ENCODE results near the gene CTDSPL.

Gene CTDSPL

DNA sequence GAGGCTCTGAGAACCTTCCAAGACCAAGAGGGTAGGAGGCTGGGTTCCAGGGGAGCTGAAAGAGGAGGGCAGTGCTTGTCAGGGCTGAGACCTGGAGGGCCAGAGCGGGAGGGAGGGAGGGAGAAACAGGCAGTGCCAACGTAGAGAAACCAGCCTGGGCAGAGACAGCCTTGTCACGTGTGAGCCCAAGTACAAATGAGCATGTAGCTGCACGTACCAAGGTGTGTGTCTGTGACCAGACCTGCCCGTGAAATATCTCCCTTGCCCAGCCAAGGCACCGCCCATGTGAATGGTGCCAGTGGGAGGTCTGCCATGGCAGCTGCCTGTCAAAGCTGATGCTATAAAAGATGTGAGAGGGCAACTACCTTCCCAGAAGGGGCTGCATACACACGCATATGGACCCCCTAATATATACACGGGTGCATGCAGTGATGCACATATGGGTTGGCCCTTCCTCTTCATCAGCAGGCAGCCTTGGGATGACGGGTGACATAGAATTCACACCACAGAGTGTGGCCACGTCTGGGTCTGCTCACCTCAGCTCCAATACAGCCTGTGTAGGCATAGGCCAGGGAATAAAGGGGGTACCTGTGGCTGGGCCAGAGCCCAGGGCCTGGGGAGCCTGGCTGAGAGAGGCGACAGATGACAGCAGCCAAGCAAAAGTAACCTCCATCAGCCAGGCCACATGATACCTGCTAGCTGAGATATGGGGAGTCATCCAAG, 7.8 kb upstream of the CTDSPL start:
- DNase-seq (ENCODE audit: low read depth in 2 of 2), result no peak

DNA sequence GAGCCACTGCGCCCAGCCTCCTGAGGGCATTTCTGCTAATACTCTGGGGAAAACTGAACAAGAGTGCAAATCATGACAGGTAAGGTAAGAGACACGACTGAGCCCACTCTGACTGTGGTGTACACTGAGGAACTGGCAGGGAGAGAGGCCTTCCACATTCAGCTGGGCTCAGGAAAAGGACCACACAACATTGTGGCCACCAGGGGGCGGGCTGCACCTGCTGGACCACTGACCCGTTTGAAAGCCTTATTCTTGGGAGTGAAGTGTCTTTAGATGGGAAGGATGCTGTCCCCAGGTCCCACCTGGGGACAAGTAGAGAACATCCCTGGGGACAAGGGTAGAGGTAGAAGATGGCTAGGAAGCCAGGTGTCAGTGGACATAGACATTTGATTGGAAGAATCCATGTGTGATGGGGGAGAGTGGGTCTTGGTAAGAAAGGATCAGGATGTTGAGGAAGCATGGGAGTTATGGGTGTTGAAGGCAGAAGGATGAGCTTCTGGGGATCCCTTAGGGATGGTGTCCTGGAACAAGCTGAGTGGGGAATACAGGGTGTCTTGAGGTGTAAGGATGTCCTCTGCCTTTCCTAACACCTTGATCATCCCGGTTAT, 6.2 kb upstream of the CTDSPL start:
- DNase-seq (ENCODE audit: low read depth in 2 of 2), result peak; percentile 49 to 64

DNA sequence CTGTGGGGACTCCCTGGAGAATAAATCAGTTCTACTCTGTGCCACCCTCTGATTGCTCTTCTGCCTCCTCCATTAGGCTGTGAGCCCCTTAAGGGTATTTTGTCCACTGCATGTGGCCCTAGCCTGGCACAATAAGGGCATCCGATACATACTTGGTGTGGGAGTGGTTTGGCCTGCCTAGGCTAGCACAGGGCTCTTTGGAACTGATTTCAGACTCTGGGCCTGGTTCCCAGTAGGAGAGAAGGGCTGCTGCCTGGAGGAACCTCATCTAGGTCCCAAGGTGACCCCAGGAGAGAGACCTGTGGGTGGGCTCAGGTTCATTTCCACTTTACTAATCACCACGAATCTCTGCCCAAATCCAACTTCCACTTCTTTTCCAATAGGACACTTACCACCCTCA, 5.3 kb upstream of the CTDSPL start:
- no peak for DNase-seq (ENCODE audit: low read depth in 2 of 2)

DNA sequence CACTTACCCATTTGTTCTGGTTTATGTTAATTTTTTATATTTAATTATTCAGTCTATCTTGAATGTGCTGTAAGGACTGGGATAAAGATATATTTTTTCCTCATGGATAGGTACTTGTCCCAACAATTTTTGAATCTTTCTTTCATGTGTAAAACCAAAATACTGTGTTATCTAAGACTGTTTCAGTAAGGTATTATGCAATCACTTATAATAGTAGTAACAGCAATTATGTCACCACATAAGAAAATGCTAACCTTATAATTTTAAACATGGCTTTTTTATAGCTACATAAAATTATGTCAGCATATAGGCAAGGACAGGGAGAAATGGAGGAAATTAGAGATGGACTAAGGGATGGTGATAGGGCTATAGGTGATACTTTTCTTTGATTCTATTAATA, 2.9 kb upstream of the CTDSPL start:
- DNase-seq (ENCODE audit: low read depth in 2 of 2), result no peak

DNA sequence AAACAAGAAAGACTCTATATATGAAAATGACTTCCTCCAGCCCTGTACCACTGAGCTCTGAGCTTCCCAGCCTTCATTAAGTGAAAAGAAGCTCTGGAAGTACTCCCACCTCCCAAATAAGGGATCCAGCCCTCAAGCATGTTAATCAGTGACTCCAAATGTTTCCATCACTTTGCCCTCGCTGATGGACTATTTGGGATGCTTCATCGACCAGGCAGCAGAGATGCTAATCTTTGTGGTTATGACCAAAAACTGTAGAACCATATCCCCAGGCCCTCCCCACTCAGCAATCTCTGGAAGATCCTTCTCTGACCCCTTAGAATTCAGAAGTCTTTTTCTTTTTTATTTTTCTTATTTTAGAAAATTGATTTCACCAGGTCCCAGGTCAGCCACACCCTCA, 2.3 kb upstream of the CTDSPL start:
- DNase-seq (ENCODE audit: low read depth in 2 of 2), result no peak

DNA sequence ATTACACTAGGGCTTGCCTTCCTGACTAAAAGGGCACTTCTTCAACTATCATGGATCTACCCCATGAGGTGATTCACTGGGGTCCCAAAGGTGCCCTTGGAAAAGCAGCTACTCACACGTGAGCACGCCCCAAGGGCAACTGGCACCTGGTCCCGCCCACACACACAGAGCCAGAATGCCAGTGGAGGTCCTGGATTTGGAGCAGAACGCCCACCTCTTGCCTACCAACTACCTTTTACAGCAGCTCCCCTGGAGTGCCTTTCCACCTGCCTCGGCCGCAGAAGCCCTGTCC, 1.8 kb upstream of the CTDSPL start:
- no peak for DNase-seq (ENCODE audit: low read depth in 2 of 2)

DNA sequence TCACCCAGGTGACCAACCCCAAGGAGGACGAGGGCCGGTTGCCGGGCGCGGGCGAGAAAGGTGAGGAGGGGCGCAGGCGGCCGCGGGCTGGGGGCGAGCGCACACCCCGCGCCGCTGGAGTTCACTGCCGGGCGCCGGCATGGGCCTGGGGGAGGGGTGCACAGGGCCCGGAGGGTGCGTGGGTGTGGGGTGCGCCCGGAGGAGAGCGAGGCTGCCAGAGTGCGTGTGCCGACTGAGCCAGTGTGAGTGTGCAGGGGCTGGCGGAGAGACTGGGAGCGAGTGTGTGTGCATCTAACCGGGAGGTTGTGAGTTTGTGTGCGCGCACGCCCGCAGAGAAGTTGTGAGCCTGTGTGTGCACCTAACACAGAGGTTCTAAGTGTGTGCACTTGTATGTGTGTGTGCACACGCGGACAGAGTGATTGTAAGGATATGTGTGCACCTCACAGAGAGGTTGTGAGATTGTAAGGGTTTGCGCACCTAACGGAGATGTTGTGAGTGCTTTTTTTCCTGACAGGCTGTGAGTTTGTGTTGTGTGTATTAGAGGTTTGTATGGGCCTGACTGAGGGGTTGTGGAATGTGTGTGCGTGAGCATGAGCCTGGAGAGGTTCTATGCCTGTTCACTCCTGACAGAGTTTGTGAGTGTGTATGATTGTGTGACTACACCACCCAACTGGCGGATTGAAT, 681 bp downstream of the CTDSPL start:
- no peak for DNase-seq (ENCODE audit: low read depth in 2 of 2)

DNA sequence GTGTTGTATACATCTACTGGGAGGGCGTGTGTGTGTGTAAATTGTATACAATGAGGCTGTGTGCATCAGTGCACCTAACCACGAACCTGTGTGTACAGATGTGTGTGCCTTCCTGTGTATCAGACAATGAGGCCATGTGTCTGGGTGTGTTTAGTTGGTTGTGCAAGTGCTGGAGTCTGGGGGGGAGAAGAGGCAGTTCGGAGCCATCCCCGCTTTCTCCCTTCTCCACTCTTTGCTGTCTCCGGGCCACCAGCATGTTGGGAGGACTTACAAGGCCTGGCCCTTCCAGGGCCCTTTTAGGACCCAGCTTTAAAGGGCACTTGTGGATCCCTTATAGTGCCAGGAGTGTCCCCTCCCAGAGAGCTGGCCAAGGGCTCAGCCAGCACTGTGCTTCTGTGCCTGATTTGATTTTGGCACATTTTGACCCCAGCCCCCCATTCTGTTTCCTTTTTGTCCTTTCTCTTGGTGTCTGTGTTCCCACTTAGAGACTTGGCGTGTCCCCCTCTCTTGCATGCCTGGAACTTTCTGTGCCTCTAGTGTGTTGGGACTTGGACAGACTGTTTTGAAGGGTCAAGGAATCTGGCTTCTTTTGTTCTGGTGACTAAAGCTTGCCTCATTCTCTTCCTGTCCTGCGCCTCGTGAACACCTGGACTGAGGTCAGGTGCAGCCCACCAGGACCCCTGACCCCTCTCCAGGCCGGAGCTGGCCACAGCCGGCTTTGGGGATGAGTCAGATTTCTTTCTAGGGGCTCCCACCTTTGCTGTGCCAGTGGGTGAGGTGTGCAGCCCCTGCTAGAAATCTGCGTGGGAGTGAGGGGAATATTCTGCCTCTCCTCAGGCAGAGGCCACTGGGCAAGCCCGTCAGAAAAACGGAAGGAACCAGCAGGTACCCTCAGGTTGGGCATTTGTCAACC, 1.5 kb downstream of the CTDSPL start:
- DNase-seq (ENCODE audit: low read depth in 2 of 2), result no peak

DNA sequence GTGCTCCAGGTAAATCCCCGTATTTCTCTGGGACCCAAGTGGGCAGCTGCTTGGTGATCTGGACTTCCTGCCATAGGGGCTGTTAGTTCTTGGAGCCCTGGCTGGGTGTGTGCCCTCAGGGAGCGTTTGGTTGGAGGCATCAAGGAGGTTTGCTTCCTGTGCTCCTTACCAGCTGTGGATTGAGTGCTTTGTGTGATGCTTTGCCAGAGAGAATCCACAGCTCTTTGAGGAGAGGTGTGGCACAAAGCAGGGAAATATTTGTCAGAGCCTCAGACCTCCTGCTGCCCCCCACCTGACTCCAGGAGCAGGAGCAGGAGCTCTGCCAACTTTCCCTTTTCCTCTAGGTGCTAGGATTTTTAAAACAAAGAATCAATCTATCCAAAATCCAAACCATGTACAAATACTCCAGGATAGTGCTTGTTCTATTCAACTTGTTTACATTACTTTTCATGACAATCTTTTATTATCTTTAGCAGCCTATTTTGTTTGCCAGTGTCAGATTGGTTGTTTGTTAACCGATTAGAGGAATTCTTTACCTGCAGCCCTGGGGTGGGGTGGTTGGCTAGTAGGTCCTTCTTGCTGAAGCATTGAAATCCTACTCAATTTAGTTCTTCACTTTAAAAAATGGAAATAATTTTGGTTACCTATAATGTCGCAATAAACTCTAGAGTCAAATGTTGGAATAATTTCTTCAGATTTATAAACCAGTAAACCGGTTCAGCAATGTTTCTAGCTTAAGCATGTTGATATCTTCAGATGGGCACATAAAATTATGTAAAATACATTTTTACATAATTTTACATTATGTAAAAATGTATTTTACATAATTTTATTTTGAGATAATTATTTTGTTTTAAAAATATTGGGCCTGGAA, 2.5 kb downstream of the CTDSPL start:
- DNase-seq (ENCODE audit: low read depth in 2 of 2), result no peak

DNA sequence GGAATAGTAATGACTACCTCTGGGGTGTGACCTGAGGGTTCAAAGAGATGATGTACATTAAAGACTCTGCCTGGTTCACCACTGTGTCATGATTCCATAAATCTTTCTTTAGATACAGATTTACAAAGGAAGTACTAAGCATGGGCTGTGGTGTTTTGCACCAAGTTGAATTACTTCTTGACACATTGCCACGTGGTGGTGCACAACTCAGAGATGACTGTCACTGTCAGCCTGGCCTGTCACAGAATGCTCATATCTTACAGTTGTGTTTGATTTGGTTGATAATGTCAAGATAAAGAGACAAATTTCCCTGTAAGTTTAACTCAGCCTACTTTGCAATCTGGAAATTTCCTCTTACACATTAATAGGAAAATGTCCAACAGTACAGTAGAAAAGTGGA, 3.2 kb downstream of the CTDSPL start:
- no peak for DNase-seq (ENCODE audit: low read depth in 2 of 2)

DNA sequence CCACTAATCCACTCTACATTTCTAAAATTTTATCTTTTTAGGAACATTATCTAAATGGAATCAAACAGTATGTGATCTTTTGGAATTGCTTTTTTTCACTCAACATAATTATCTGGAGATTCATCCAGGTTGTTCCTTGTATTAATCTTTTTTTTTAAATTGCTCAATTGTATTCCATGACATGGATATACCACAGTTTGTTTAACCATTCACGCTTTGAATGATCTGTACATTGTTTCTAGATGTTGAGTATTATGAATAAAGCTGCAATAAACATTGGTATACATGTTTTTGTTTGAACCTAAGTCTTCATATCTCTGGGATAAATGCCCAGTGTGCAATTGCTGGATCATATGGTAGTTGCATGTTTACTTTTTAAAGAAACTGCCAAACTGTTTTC, 5.5 kb downstream of the CTDSPL start:
- DNase-seq (ENCODE audit: low read depth in 2 of 2), result no peak

DNA sequence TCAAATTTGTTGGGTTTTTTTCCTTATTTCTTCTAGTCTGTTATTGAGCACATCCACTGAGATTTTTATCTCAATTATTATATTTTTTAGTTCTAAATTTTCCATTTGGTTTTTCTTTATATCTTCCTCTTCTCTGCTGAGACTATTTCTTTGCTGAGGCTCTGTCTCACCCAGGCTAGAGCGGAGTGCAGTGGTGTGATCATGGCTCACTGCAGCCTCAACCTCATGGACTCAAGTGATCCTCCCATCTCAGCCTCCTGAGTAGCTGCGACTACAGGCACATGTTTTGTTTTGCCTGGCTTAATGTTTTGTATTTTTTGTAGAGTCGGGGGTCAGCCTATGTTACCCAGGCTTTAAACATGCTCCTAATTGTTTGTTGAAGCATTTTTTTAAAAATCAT, 10.2 kb downstream of the CTDSPL start:
- no peak for DNase-seq (ENCODE audit: low read depth in 2 of 2)

DNA sequence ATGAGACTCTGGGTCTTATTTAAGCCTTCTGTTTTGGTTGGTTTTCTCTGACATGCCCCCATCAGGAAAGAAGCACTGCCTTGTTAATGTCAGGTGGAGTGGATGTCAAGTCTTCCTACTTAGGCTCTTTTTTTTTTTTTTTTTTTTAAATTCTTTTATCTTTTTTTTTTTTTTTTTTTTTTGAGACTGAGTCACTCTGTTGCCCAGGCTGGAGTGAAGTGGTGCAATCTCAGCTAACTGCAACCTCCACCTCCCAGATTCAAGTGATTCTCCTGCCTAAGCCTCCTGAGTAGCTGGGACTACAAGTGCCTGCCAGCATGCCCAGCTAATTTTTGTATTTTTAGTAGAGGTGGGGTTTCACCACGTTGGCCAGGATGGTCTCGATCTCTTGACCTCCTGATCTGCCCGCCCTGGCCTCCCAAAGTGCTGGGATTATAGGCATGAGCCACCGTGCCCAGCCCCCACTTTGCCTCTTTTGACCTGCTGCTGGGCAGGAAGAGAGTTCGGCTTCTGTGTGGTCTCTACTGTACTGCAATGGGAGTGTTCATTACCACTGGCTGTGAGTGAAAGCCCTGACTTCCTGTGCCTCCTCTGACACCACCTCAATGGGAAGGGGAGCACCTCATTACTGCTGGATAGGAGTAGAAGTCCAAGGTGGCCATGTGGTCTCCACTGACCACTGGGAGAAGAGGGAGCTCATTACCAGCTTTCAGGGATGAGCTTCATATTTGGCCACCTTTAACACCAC, 10.9 kb downstream of the CTDSPL start:
- DNase-seq (ENCODE audit: low read depth in 2 of 2), result no peak

DNA sequence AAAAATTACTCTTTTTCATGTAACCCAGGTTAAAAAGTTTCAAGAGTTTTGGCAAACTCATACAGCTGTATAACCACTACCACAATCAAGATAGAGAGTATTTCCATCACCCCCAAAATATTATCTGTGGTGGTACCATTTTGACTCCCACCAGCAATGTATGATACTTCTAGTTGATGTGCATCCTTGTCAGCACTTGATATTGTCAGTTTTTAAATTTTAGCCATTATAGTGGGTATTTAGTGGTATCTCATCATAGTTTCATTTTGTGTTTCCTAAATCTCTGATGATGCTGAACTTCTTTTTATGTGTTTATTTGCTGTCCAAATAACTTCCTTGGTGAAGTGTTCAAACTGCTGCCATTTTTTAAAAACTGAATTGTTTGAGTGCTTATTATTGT, 14.6 kb downstream of the CTDSPL start:
- DNase-seq (ENCODE audit: low read depth in 2 of 2), result no peak

DNA sequence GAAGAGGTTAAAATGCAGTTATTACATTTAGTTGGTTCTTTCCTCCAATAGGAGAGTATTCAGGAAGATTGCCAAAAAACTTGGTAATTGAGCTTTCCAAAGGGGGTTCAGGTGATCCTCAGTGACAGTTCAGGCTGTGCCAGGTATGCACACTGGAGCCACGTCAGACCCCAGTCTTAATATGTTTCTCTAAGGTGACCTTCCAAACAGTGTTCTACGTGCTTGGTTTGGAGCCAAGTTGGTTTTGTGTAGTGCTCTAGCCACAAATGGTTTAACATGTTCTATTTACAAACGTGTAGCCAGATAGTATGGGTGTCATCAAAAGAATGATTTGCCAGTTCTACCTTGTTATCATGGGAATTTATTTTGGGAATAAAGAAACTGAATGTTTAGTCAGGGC, 21.0 kb downstream of the CTDSPL start:
- DNase-seq (ENCODE audit: low read depth in 2 of 2), result no peak

DNA sequence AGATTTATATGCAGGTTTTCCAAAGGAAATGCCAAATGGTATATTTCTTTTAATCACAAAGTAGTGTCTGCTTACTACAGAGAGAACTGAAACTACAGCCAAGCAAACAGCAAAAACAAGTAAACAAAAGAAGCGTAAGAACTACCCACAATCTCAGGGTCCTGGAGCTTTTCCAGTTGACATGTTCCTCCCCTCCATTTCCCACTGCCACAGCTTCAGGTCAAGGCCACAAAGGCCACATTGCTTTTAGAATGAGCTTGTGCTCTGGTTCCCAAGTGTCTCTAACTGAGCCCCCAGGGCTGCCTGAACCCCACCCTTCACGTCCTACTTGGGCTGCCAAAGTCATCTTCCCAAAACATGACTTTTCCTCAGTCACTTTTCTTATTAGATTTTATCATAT, 24.1 kb downstream of the CTDSPL start:
- DNase-seq (ENCODE audit: low read depth in 2 of 2), result no peak

DNA sequence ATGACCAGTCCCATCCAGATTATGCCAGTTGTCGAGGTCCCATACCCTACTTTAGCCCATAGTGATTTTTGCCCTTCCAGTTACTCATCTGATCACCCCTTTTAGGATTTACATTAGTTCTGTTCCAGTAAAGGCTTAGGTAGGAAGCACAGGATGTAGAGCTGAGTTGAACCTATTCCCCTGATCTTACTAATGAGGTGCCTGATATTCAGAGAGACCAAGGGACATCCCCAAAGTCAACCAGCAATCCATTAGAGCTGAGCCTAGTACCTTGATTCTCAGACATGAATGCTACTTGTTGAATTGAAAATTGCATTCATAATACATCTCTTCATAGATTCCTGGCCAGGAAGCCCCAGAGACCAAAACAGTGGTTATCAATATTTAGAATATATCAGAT, 24.7 kb downstream of the CTDSPL start:
- no peak for DNase-seq (ENCODE audit: low read depth in 2 of 2)

DNA sequence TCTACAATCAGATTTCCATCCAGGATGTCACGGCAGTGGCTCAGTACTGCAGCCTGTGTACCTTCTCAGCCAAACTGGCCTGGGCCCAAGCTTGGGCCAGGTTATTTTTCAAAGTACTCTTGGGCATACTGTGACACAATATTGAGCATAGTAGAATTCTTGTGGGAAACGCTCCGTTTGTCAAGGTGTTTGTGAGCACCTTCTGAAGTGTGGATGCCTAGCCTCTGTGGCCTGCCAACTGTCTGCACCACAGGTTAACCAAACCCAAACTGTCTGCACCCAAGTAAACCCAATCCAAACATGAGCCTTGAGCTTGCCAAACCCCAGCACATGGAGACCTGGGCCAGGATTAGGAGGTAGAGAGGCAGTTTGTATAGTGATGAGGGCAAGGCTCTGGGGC, 25.4 kb downstream of the CTDSPL start:
- DNase-seq (ENCODE audit: low read depth in 2 of 2), result no peak

DNA sequence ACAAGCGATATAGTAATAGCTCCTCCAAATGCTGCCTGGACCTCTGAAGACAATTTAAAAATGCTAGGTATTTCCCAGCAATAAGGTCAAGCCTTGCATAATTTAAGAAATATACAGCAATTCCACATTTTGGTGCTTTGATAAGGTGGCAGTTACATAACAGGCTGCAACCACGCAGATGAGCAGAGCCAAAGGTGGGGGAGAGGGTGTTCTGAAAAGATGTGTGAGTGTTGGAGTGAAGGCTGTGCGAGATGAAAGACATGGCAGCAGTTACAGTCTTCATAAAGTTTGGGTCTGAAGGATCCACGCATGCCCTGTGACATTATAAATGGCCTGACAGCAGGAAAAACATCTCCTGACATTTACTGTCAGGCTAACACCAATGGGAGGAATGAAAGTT, 26.1 kb downstream of the CTDSPL start:
- no peak for DNase-seq (ENCODE audit: low read depth in 2 of 2)

DNA sequence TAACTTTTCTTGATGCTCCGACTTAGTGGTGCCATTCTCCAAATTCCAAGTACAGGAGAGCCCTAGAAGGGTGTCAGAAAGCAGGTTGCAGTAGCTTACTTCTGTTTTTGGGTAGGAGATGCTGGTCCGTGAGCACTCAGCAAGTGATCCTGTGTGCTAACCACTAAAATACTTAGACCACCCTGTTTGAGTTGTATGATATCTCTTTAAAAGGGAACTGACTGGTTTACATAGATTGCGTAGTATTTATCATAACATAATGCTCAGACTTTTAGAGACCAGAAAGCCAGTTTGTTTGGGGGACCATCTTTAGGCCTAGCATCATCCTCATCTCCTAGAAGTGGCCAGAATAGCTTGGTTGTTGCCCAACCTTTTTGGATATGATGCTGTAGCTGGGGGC, 26.7 kb downstream of the CTDSPL start:
- no peak for DNase-seq (ENCODE audit: low read depth in 2 of 2)

DNA sequence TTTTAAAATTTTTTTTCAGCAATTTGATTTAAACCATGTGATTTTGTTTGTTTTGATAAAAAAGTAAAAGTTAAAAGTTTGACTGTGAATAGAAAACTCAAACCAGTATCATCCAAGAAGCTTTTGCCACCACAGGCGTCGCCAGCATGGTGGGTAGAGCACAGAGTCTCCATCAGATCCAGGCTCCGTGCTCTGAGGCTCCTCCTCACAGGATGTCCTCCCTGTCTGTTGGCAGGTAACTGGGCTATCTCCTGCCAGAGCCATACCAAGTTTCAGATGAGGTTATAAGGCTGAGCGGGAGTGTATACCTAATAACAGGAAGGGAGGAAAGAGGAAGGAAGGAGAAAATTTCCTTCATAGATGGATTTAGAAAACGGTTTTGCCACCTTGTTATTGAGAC, 28.8 kb downstream of the CTDSPL start:
- DNase-seq (ENCODE audit: low read depth in 2 of 2), result no peak

All from stimulated activated CD8-positive, alpha-beta memory T cell treated with anti-CD3 and anti-CD28 coated beads, Interleukin-7, amount 100 ng/mL, for 1 hour (primary cell).